Stimulated activated CD4-positive, alpha-beta T cell treated with anti-CD3 and anti-CD28 coated beads, Interleukin-1b, Interleukin-23, amount 100 ng/mL, for 24 hours (primary cell): ENCODE data around the gene SLC6A19.

ENCODE experiments used
- DNase-seq, 4 experiments: peaks; one replicate each; pipeline ENCODE4 v3.0.0-alpha.2; 2020; ENCODE audit warnings: low read depth in 4 of 4, low spot score in 1 of 4

SLC6A19 gene

DNA sequence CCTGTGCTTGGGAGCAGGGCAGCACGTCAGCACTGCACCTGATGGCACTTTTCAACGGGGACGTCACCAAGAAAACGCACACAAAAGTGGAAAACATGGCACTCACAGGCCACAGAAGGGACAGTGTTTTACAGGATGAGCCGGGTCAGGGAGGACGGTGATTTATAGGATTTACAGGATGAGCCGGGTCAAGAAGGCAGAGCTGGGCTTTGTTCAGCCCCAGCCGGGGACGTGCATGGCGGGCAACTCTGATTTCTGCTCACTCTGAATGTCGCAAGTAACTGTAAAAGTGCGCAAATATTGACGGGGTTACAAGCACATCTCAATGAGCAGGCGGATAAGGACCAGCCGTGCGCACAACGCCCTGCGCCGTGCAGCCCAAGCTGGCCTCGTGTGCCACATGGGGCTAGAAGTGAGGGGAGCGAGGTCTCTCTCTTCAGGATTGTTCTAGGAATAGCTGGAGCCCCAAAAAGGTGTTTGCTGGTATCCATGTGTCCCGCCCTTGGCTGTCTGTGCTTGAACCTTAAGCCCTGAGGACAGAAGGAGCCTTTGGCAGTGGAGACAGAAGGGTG, 40.2 kb downstream of the SLC6A19 start:
- DNase-seq = no peak

DNA sequence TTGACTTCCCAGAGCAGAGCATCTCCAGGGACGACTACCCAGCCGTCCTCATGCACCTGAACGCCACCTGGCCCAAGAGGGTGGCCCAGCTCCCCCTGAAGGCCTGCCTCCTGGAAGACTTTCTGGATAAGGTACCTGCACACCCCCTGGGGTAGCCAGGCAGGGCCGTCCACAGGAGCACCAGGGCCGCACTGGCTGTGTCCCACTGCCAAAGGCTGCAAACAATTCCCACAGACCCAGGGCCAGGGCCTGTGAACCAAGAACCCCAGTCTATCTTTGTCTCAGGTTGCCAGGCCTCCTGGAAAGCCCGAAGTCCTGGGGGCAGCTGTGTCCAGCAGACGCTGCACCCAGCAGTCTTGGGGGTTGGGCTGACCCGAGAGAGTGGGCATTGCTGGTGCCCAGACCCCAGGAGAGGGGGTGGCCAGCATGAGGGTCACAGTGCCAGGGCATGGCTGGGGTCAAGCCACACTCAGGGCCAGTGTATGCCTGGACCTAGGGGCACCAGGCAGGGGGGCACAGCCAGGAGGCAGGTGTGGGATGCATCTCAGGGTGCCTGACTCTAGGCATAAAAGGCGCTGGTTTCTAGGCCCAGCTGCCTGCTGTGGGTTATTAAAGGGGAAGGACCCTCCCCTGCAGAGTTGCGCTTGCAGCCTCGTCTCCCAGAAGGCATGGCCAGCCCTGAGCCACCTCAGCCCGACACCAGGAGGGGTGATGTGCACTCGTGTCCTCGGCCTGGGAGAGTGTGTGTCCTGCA, 41.5 kb downstream of the SLC6A19 start:
- DNase-seq = no peak

DNA sequence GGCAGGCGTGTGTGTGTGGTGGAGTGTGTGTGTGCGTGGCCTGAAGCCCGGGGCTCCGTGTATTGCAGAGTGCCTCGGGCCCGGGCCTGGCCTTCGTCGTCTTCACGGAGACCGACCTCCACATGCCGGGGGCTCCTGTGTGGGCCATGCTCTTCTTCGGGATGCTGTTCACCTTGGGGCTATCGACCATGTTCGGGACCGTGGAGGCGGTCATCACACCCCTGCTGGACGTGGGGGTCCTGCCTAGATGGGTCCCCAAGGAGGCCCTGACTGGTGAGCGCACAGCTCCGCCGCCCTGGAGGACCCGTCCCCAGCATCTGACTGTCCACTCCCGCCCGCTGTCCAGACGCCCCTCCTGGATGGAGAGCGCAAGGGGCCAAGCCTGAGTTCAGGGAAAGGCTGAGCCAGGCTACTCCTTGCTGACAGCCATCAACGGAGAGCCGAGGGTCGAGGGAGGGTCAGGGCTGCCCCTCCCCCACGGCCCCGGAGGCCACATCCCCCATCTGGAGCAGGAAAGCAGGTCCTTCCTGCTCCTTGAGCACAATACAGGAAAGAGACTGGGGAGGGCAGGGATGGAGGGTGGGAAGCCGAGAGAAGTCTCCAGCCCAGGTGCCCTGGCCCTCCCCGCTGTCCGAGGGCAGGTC, 42.2 kb downstream of the SLC6A19 start:
- no peak for DNase-seq

DNA sequence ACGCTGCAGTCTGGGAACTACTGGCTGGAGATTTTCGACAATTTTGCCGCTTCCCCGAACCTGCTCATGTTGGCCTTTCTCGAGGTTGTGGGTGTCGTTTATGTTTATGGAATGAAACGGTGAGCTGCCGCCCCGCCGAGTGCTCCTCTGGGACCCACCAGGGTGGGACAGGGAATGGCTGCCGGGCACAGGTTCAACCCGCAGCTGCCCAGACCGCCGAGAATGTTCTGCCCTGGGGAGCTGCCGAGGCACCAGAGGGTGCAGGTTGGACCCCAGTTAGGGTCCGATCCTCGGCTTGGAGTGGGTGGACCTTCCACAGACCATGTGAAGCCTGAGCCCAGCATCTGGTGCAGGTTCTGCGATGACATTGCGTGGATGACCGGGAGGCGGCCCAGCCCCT, 42.9 kb downstream of the SLC6A19 start:
- DNase-seq = no peak

DNA sequence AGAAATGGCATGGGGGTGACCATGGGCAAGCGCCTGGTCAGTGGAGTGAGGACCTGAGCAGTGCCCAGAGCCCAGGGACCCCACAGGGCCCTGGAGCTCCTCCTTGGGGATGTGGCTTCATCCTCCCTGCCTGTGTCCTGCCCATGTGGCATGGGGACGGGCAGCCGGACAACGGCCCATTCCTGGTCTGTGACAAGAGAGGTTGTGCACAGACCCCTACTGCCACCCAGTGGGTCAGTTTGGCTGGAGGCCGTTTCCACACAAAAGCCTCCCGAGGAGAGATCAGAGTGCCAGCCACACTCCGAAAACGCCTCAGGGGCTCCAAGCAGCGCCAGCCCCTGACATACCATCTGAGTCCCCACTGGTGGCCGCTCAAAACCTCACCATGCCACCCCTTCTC, 43.6 kb downstream of the SLC6A19 start:
- DNase-seq = no peak

DNA sequence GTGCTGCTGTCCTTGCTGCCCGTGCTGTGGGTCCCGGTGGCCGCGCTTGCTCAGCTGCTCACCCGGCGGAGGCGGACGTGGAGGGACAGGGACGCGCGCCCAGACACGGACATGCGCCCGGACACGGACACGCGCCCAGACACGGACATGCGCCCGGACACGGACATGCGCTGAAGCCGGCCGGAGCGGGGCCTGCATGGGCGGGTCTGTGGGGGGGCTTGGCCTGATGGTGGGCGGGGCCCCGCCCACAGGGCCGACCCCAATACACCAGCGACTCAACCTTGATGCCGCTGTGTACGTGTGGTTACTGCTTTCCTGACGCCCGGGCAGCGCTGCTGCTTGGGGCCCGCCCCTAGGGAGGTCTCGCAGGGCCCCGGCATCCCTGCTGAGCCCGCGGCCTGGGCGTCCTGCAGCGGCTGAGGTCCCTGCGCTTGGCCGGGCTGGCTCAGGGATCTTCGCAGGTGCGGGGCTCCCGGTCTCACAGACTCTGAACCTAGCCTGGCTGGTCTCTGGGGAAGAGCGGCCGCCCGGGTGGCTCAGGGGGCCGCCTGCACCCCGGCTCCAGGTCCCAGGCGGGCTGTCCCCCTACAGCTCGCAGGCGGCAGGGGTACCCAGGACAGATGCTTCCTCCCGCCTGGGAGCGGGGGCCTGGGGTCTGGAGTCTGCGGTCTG, 44.6 kb downstream of the SLC6A19 start:
- no peak for DNase-seq

DNA sequence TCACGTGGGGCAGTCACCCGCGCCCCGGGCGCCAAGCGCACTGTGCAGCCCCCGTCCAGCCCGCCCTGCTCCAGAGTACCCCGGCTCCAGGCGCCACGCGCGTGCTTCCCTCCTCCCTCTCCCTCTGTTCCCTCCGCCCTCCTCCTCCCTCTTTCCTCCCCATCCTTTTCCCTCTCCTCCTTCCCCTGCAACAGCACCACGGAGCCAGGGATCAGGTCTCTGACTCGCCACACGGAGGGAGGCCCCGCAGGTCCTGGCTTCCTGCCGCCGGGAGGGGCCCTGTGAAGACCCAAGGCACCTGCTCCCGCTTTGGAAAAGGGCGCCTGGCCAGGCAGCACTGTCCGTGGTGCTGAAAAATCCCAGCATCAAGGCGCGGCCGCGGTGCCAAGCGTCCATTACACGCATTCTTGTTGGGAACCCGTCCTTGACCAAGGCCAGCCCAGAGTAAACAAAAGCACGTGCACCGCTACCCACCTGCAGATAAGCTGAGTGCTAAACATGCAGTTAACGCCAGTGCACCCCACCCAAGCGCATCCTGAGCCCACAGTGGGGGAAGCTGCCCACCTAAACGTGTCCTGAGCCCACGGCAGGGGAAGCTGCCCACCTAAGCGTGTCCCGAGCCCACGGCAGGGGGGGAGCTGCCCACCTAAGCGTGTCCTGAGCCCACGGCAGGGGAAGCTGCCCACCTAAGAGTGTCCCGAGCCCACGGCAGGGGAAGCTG, 45.5 kb downstream of the SLC6A19 start:
- no peak for DNase-seq

DNA sequence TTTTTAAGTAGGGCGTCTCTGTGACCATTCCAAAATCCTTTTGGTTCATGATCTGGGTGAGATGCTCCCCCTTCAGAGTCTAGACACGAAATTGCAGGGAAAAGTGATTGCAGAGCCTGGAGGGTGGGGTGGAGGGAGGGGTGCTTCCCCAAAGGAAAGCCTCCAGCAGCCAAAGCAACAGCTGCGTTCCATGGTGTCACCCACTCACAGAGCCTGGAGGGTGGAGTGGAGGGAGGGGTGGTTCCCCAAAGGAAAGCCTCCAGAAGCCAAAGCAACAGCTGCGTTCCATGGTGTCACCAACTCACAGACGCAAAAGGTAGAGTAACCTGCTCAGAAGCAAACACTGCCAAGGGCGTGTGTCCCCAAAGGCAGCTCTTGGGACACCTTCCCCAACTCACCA, 46.4 kb downstream of the SLC6A19 start:
- DNase-seq = no peak

DNA sequence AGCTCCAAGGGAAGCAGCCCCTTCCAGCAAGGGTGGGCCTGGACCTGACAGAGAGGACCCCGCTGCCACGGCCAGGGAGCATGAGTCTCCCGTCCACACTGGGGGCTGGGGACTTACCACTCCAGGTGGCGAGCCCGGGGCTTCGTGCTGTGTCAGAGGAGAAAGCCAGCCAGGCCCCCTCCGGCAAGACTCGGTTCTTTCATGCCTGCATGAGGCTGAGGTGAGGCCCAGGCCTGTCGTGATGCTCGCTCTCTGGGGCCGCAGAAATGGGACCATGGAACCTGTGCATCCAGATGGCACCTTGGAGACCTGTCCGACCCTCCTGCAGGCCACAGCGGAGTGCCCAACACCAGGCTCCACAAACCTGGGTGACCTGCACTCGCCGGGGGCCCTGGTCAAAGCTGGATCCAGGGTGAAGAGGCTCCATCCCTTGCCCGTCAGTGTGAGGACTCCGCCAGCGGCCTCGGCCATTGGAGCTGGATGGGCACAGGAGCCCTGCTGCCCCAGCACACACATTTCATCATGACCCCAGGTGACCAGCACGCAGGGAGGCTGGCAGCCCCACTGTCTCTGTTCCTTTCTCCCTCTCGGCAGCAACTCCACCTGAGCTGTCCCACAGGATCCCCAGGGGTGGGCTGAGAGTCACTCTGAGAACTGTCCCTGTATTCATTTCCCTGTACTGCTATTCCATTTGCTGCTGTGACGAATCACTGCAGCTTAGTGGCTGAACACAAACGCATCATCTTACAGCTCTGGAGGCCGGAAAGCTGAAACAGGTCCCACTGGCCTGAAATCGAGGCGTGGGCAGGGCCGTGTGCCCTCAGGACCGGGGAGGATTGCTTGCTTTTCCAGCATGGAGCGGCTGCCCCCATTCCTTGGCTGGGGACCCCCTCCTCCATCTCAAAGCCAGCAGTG, 48.2 kb downstream of the SLC6A19 start:
- DNase-seq = no peak

DNA sequence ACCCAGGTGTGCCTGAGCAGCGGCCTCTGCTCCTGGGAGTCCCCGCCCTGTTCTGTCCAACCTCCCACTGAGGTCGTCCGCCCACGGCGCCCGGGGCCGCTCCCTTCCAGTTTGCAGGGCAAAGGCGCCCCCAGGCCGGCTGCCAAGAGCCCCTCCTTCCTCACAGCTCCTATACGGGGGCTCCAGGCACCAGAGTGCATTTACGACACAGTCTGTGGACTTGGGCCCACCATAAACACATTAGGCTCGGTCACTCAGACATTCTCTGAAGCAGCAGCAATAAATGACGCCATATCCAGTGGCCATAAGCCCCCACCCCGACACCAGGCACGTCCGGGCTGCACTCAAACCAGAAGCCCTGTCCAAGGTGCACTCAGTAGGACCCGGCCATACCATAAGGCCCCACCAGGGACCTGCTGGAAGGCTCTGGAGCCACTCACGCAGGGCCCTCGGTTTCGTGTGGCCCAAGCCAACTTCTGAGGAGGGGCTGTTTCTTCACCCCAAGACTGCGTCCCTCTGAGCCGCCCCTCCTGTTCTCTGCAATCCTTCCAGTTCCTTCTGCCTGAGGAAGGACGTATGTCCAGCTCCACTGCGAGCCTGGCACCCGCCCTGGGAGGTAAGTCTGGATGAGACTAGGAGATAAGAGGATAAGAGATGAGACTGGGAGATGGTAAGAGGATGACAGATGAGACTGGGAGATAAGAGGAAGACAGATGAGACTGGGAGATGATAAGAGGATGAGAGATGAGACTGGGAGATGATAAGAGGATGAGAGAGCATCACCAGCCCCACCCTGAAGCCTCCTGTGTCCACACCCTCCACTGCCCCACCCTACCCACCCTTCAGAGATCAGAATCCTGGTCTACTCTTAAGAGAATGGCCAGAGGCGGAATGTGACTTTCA, 50.5 kb downstream of the SLC6A19 start:
- no peak for DNase-seq

DNA sequence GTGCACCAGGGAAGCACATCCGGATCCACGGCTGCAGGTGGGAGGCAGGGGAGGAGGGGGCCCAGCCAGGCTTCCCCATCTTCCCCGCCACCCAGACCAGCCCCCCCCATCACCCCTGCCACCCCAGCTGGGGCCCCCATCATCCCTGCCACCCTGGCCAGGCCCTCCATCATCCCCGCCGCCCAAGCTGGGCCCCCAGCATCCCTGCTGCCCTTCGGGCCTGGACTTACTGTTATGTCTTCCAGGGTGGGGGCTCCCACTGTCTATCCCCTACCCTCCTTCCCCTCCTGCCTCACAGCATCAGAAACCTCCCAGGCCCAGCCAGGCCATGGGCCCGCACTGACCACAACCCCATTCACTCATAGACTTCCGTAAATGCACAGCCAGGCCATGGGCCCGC, 51.3 kb downstream of the SLC6A19 start:
- no peak for DNase-seq

DNA sequence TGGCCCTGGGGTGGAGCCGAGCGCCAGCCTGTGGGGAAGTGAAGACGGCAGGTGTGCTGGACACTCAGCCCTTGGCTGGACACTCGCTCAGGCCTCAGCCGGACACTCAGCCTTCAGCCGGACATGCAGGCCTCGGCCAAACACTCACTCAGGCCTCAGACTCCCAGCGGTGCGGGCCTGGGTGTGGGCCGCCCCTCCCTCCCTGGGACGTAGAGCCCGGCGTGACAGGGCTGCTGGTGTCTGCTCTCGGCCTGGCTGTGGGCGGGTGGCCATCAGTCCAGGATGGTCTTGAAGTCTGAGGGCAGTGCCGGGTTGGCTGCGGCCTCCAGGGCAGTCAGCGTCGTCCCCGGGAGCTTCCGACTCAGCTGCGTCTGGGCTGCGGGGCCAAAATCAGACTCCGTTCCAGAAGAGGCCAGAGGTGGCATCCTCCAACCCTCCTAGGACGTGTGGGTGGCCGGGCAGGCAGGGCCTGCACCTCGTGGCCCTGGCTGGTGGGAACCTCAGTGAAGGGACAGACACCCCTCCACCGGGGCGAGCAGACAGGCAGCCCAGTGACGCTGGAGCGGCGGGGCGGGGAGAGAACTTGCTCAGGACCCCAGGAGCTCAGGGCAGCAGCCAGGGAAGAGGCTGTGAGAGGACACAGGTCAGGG, 52.2 kb downstream of the SLC6A19 start:
- DNase-seq = no peak

DNA sequence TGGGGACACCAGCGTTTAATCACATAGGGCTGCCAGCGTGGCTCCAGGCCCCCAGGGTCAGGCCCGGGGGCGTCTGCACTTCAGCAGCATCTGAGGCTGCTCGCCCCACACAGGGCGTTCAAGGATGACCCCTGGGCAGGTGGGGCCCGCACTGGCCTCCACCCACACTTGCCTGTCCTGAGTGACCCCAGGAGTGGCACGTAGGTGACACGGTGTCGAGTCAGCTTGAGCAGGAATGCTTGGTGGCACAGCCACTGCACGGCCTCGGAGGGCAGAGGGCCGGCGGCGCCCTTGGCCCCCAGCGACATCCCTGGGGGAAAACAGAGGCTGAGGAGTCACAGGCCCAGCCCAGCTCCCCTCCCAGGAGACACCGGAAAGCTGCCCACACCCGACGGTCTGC, 52.8 kb downstream of the SLC6A19 start:
- no peak for DNase-seq

DNA sequence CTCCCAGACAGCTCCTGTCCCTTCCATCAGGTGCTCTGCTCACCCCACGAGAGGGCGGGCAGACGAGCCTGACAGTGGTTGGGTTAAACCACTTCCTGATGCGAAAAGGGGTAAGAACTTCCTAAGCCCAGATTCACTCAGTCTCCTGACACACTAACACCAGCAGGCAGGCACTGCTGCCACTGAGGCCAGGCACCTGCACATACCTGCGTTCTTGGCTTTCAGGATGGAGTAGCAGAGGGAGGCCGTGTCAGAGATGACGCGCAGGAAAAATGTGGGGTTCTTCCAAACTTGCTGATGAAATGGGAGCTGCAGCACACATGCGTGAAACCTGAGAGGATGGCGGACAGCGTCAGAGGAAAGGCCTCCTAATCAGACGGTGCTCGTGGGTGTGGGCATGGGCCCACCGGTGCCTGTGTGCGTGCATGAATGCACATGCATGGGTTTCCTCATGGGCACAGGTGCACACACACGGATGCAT, 53.7 kb downstream of the SLC6A19 start:
- peak in 1 of 4 experiments; percentile 12 for DNase-seq

DNA sequence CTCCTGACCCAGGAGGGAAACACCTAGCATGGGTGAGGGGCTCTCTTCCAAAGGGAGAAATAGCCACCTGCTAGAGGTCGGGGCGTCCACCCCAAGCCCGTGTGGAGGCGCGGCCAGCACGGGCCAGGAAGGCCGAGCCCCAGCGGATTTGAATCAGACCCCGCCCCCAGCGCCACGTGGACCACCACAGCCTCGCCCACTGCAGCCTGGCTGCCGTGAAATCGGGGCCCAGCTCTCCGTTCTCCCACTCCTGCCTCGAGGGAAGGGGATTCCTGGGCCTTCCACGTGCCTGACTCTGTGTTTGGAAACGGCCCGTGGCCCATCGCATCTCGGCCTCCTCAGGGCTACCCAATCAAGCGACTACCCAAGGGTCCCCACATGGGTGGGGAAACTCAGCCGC, 55.4 kb downstream of the SLC6A19 start:
- DNase-seq = no peak

DNA sequence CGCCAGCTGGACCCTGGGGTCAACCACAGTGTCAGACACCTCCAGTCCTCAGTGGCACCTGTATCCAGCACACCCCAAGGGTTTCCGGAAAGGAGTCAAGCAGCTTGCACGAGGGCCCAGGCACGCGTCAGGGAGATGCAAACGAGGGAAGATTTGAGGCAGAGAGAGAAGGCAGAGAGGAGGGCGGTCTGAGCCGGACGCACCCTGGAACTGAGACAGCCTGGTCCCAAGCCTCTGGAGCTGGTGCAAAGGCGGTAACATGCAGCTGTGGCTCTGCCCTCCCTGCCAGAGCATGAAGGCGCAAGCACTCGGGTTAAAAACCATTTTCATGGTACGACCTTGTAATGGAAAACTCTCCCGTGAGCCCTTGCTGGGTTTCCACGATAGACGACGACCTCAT, 56.0 kb downstream of the SLC6A19 start:
- DNase-seq = no peak

DNA sequence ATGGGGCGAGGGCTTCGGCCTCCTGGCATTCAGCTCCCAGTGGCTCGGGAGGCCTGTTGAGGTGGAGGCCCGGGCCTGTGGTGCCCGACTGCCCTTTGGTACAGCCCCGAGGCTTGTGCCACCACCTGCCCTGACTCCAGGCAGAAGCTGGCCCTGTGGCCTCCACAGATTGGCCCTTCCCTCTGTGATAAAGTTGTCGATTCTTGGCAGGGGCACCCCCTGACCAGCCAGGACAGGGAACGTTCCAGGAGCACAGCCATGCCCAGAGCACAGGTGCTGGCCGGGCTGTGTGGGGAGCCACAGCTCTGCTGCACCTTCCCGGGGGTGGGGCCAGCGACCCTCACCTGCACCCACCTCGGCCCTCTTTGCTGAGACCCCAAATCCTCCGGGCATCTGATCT, 56.4 kb downstream of the SLC6A19 start:
- no peak for DNase-seq

DNA sequence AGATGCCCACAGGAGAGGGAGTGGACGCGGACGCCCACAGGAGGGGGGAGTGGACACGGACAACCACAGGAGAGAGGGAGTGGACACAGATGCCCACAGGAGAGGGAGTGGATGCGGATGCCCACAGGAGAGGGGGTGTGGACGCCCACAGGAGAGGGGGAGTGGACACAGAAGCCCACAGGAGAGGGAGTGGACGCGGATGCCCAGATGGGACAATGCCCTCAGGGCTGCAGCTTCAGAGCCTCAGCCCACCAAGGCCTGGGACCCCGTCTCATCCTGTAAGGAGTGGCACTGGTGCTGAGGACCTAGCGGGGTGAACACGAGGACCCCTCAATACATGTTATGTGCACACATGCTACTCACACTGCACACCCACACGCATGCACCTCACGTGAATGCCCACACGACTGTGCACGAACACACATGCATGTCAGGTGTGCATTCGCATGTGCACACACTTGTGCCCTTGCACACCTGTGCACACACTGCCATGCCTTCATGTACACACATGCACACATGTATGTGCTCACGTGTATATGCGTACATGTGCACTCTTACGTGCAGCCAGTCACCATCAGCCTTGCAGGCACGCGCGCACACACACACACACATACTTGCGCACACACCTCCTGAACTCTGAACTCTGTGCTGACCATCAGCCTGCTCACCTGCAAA, 58.5 kb downstream of the SLC6A19 start:
- no peak for DNase-seq
